Measurements from ENCODE around the gene CYP24A1. TPM values are rescaled to one million over a fixed set of nuclear protein-coding genes. Genes with fewer than 3 reads are reported as not detected.
A peak's percentile ranks its signal among the peaks of the same experiment; 100 is the strongest.
"Not testable (repeated sequence)": the region's sequence is repeated elsewhere in the genome, so short reads cannot be mapped to it uniquely, and the experiment has no call there.

CYP24A1 gene
- total RNA-seq, 1 donor from 2014 or later, result 1.2 TPM

GRCh38 chr20:54133434-54134427 lies 40.1 kb downstream of the CYP24A1 start:
- DNase-seq (ENCODE audit: low spot score), result peak; percentile 44

GRCh38 chr20:54132612-54133433 lies 41.0 kb downstream of the CYP24A1 start:
- peak; percentile 97 for DNase-seq (ENCODE audit: low spot score)

- no peak for DNase-seq (ENCODE audit: low spot score)
These were observed 41.8 kb downstream of the CYP24A1 start for GRCh38 chr20:54131675-54132611.

GRCh38 chr20:54131125-54131524 lies 42.7 kb downstream of the CYP24A1 start:
- DNase-seq (ENCODE audit: low spot score), result not testable (repeated sequence)

- no peak for DNase-seq (ENCODE audit: low spot score)
These were observed 44.4 kb downstream of the CYP24A1 start for GRCh38 chr20:54129350-54129749.

GRCh38 chr20:54127855-54128574 lies 45.8 kb downstream of the CYP24A1 start:
- DNase-seq (ENCODE audit: low spot score), result no peak

- no peak for DNase-seq (ENCODE audit: low spot score)
These were observed 46.8 kb downstream of the CYP24A1 start for GRCh38 chr20:54126806-54127655.

- not testable (repeated sequence) for DNase-seq (ENCODE audit: low spot score)
These were observed 47.5 kb downstream of the CYP24A1 start for GRCh38 chr20:54126328-54126727.

- peak; percentile 91 for DNase-seq (ENCODE audit: low spot score)
These were observed 50.1 kb downstream of the CYP24A1 start for GRCh38 chr20:54123587-54124180.

- no peak for DNase-seq (ENCODE audit: low spot score)
These were observed 50.9 kb downstream of the CYP24A1 start for GRCh38 chr20:54122681-54123586.

- peak; percentile 80 for DNase-seq (ENCODE audit: low spot score)
These were observed 51.6 kb downstream of the CYP24A1 start for GRCh38 chr20:54122189-54122588.

GRCh38 chr20:54119744-54120143 lies 54.0 kb downstream of the CYP24A1 start:
- DNase-seq (ENCODE audit: low spot score), result no peak

- no peak for DNase-seq (ENCODE audit: low spot score)
These were observed 55.4 kb downstream of the CYP24A1 start for GRCh38 chr20:54118220-54119001.

- no peak for DNase-seq (ENCODE audit: low spot score)
These were observed 57.1 kb downstream of the CYP24A1 start for GRCh38 chr20:54116550-54117235.

GRCh38 chr20:54115172-54115854 lies 58.5 kb downstream of the CYP24A1 start:
- peak; percentile 98 for DNase-seq (ENCODE audit: low spot score)

GRCh38 chr20:54114109-54114508 lies 59.7 kb downstream of the CYP24A1 start:
- DNase-seq (ENCODE audit: low spot score), result no peak

Measured in umbilical cord (tissue), 2 donors.